ENCODE measurements around the gene SUCLG1.

The SUCLG1 gene

DNA sequence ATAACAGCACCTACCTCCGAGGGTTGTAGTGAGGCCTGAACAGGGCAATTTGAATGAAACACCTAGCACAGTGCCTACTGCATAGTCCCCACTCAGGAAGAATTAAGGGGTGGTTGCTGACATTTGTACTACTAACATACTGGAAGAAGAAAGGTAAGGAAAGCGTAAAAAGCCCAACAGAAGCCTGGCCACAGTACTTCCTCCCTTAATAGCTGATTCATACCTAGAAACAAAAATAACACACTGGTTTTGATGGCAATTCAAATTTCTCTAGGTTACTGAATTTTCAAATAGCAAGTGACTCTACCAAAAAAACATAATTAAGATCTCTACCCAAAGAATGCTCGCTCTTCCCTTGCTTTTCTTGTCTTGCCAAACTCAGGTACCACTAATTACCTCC lies 16.2 kb downstream of the SUCLG1 start:
- H3K4me3 ChIP-seq (ENCODE audit: low read length): no peak overlapping the region
- H3K36me3 ChIP-seq (ENCODE audit: control insufficient read depth, insufficient read depth, low read length, severe bottlenecking): peaks cover 74% of the 10 kb centered on the region
- no peaks in the 10 kb centered on the region for H3K27me3 ChIP-seq (replicated peaks; ENCODE audit: control insufficient read depth, insufficient read depth, low read length)
- no peak for DNase-seq (ENCODE audit: low read depth)
- no peaks in the 10 kb centered on the region for H3K9me3 ChIP-seq (ENCODE audit: control insufficient read depth, low read length)
- no peak overlapping the region for H3K9ac ChIP-seq (ENCODE audit: low read length)
- peaks cover 10% of the 10 kb centered on the region for H3K4me1 ChIP-seq (ENCODE audit: control insufficient read depth, insufficient read depth, low read length)

DNA sequence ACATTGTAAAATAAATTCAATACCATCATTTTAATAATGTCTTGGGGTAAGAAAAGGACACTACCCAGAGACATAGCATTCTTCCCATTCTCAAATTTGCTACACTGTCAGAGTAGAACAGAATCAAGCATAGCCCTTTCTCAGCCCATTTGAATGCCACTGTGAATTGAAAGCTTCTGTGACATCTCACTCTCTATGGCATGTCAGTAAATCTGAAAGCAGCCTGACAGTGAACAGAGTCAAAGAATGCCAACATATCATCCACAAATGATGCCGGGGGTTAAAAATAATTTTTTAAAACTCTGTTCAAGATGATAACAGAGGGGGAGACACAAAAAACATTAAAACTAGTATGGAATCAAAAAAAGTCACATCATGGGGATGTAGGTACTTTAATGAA lies 17.6 kb downstream of the SUCLG1 start:
- Histone ChIP-seq H3K9me3 (ENCODE audit: control insufficient read depth, low read length) (no peaks in the 10 kb centered on the region), H3K4me3 (ENCODE audit: low read length) (no peak overlapping the region), H3K36me3 (ENCODE audit: control insufficient read depth, insufficient read depth, low read length, severe bottlenecking) (peaks cover 87% of the 10 kb centered on the region), H3K4me1 (ENCODE audit: control insufficient read depth, insufficient read depth, low read length) (peaks cover 9% of the 10 kb centered on the region), H3K27me3 (replicated peaks; ENCODE audit: control insufficient read depth, insufficient read depth, low read length) (no peaks in the 10 kb centered on the region), H3K9ac (ENCODE audit: low read length) (no peak overlapping the region)
- no peak for DNase-seq (ENCODE audit: low read depth)

DNA sequence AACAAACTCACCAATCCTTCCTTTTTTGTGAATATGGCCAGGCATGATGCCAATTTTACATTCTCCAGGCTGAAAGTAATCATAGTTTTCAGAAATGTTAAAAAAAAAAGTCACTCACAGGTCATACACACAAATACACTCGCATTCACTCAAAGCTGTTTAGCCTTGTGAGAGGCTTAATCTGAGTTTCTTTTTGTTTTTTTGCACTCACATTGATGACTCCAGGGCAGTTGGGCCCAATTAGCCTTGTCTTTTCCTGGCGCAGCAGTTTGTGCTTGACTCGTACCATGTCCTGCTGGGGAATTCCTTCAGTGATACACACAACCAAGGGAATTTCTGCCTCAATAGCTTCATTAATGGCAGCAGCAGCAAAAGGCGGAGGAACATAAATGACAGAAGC lies 18.0 kb downstream of the SUCLG1 start:
- H3K36me3 ChIP-seq (ENCODE audit: control insufficient read depth, insufficient read depth, low read length, severe bottlenecking): peaks cover 84% of the 10 kb centered on the region
- H3K4me3 ChIP-seq (ENCODE audit: low read length): no peak overlapping the region
- peaks cover 14% of the 10 kb centered on the region for H3K4me1 ChIP-seq (ENCODE audit: control insufficient read depth, insufficient read depth, low read length)
- no peak overlapping the region for H3K9ac ChIP-seq (ENCODE audit: low read length)
- no peaks in the 10 kb centered on the region for H3K9me3 ChIP-seq (ENCODE audit: control insufficient read depth, low read length)
- no peaks in the 10 kb centered on the region for H3K27me3 ChIP-seq (replicated peaks; ENCODE audit: control insufficient read depth, insufficient read depth, low read length)
- peak; percentile 64 for DNase-seq (ENCODE audit: low read depth)

GRCh38 chr2:84435345-84436025 lies 23.6 kb downstream of the SUCLG1 start:
- H3K4me3 ChIP-seq (ENCODE audit: low read length): no peak overlapping the region
- H3K9me3 ChIP-seq (ENCODE audit: control insufficient read depth, low read length): no peaks in the 10 kb centered on the region
- no peak overlapping the region for H3K9ac ChIP-seq (ENCODE audit: low read length)
- H3K4me1 ChIP-seq (ENCODE audit: control insufficient read depth, insufficient read depth, low read length): peaks cover 13% of the 10 kb centered on the region
- H3K27me3 ChIP-seq (replicated peaks; ENCODE audit: control insufficient read depth, insufficient read depth, low read length): no peaks in the 10 kb centered on the region
- peaks cover 85% of the 10 kb centered on the region for H3K36me3 ChIP-seq (ENCODE audit: control insufficient read depth, insufficient read depth, low read length, severe bottlenecking)
- DNase-seq (ENCODE audit: low read depth): peak; percentile 44

GRCh38 chr2:84429328-84429727 lies 29.8 kb downstream of the SUCLG1 start:
- H3K9ac ChIP-seq (ENCODE audit: low read length): no peak overlapping the region
- no peak for DNase-seq (ENCODE audit: low read depth)
- no peaks in the 10 kb centered on the region for H3K9me3 ChIP-seq (ENCODE audit: control insufficient read depth, low read length)
- H3K27me3 ChIP-seq (replicated peaks; ENCODE audit: control insufficient read depth, insufficient read depth, low read length): no peaks in the 10 kb centered on the region
- peaks cover 78% of the 10 kb centered on the region for H3K36me3 ChIP-seq (ENCODE audit: control insufficient read depth, insufficient read depth, low read length, severe bottlenecking)
- peaks cover 20% of the 10 kb centered on the region for H3K4me1 ChIP-seq (ENCODE audit: control insufficient read depth, insufficient read depth, low read length)
- H3K4me3 ChIP-seq (ENCODE audit: low read length): no peak overlapping the region

- Histone ChIP-seq H3K27me3 (replicated peaks; ENCODE audit: control insufficient read depth, insufficient read depth, low read length) (no peaks in the 10 kb centered on the region), H3K36me3 (ENCODE audit: control insufficient read depth, insufficient read depth, low read length, severe bottlenecking) (peaks cover 77% of the 10 kb centered on the region), H3K9ac (ENCODE audit: low read length) (no peak overlapping the region), H3K9me3 (ENCODE audit: control insufficient read depth, low read length) (no peaks in the 10 kb centered on the region), H3K4me3 (ENCODE audit: low read length) (no peak overlapping the region), H3K4me1 (ENCODE audit: control insufficient read depth, insufficient read depth, low read length) (peaks cover 20% of the 10 kb centered on the region)
- DNase-seq (ENCODE audit: low read depth): peak; percentile 60
These were observed 31.6 kb downstream of the SUCLG1 start for GRCh38 chr2:84427235-84428138.

- Histone ChIP-seq H3K4me3 (ENCODE audit: low read length) (no peak overlapping the region), H3K4me1 (ENCODE audit: control insufficient read depth, insufficient read depth, low read length) (peaks cover 20% of the 10 kb centered on the region), H3K9me3 (ENCODE audit: control insufficient read depth, low read length) (no peaks in the 10 kb centered on the region), H3K27me3 (replicated peaks; ENCODE audit: control insufficient read depth, insufficient read depth, low read length) (no peaks in the 10 kb centered on the region), H3K9ac (ENCODE audit: low read length) (no peak overlapping the region), H3K36me3 (ENCODE audit: control insufficient read depth, insufficient read depth, low read length, severe bottlenecking) (peaks cover 58% of the 10 kb centered on the region)
- no peak for DNase-seq (ENCODE audit: low read depth)
These were observed 33.8 kb downstream of the SUCLG1 start for GRCh38 chr2:84425310-84425709.

GRCh38 chr2:84424152-84424551 lies 34.9 kb downstream of the SUCLG1 start:
- Histone ChIP-seq H3K9me3 (ENCODE audit: control insufficient read depth, low read length) (no peaks in the 10 kb centered on the region), H3K27me3 (replicated peaks; ENCODE audit: control insufficient read depth, insufficient read depth, low read length) (no peaks in the 10 kb centered on the region), H3K9ac (ENCODE audit: low read length) (no peak overlapping the region), H3K4me3 (ENCODE audit: low read length) (no peak overlapping the region), H3K4me1 (ENCODE audit: control insufficient read depth, insufficient read depth, low read length) (peaks cover 20% of the 10 kb centered on the region), H3K36me3 (ENCODE audit: control insufficient read depth, insufficient read depth, low read length, severe bottlenecking) (peaks cover 47% of the 10 kb centered on the region)
- peak; percentile 61 for DNase-seq (ENCODE audit: low read depth)

DNA sequence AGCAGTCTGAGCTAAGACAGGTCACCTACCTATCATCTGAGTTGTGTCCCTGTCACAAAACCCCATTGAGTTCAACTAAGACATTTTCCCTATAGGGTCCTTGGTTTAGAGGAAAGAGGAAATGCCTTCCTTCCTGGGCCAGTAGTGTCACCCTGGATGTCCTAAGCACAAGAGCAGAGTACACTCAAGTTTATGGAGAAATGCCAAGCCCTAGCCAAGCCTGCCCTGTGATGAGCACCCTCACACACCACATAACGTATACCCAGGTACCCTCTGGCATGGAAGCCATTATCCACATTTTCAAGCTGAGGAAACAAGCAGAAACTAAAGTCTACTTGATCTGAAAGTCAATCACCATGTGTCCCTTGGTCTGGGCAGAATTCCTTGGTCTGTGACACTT lies 37.3 kb downstream of the SUCLG1 start:
- Histone ChIP-seq H3K4me1 (ENCODE audit: control insufficient read depth, insufficient read depth, low read length) (peaks cover 7% of the 10 kb centered on the region), H3K36me3 (ENCODE audit: control insufficient read depth, insufficient read depth, low read length, severe bottlenecking) (peaks cover 37% of the 10 kb centered on the region), H3K9me3 (ENCODE audit: control insufficient read depth, low read length) (no peaks in the 10 kb centered on the region), H3K4me3 (ENCODE audit: low read length) (no peak overlapping the region), H3K9ac (ENCODE audit: low read length) (no peak overlapping the region), H3K27me3 (replicated peaks; ENCODE audit: control insufficient read depth, insufficient read depth, low read length) (no peaks in the 10 kb centered on the region)
- DNase-seq (ENCODE audit: low read depth): no peak

DNA sequence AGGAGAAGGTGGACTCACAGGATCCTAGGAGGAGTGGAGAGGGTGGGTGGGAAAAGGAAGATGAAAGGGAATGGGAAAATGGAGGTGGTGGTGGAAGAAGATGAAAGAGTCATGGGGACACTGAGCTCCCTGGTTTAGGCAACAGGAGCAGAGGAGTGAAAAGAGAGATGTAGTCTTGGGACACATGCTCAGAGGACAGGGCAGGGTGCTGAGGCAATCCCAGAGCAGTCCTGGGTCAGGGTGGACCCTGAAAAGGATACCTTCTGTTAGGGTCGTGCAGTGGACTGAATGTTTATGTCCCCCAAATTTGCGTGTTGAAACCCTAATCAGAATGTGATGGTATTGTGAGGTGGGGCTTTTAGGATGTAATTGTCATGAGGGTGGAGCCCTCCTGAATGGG lies 37.9 kb downstream of the SUCLG1 start:
- no peak overlapping the region for H3K9ac ChIP-seq (ENCODE audit: low read length)
- no peaks in the 10 kb centered on the region for H3K9me3 ChIP-seq (ENCODE audit: control insufficient read depth, low read length)
- H3K4me3 ChIP-seq (ENCODE audit: low read length): no peak overlapping the region
- H3K36me3 ChIP-seq (ENCODE audit: control insufficient read depth, insufficient read depth, low read length, severe bottlenecking): peaks cover 37% of the 10 kb centered on the region
- no peak for DNase-seq (ENCODE audit: low read depth)
- no peaks in the 10 kb centered on the region for H3K27me3 ChIP-seq (replicated peaks; ENCODE audit: control insufficient read depth, insufficient read depth, low read length)
- peaks cover 6% of the 10 kb centered on the region for H3K4me1 ChIP-seq (ENCODE audit: control insufficient read depth, insufficient read depth, low read length)

GRCh38 chr2:84417453-84418145 lies 41.5 kb downstream of the SUCLG1 start:
- no peak for DNase-seq (ENCODE audit: low read depth)
- Histone ChIP-seq H3K36me3 (ENCODE audit: control insufficient read depth, insufficient read depth, low read length, severe bottlenecking) (peaks cover 5% of the 10 kb centered on the region), H3K9me3 (ENCODE audit: control insufficient read depth, low read length) (no peaks in the 10 kb centered on the region), H3K4me1 (ENCODE audit: control insufficient read depth, insufficient read depth, low read length) (peaks cover 6% of the 10 kb centered on the region), H3K27me3 (replicated peaks; ENCODE audit: control insufficient read depth, insufficient read depth, low read length) (no peaks in the 10 kb centered on the region), H3K4me3 (ENCODE audit: low read length) (no peak overlapping the region), H3K9ac (ENCODE audit: low read length) (no peak overlapping the region)
